Measurements from ENCODE around the gene FMO3. TPM values are rescaled to one million over a fixed set of nuclear protein-coding genes. Genes with fewer than 3 reads are reported as not detected.

The FMO3 gene
- total and polyA plus RNA-seq, 2 of the 4 experiments (the other 2 are of a cell fraction), result under 0.01 to 0.10 TPM

DNA sequence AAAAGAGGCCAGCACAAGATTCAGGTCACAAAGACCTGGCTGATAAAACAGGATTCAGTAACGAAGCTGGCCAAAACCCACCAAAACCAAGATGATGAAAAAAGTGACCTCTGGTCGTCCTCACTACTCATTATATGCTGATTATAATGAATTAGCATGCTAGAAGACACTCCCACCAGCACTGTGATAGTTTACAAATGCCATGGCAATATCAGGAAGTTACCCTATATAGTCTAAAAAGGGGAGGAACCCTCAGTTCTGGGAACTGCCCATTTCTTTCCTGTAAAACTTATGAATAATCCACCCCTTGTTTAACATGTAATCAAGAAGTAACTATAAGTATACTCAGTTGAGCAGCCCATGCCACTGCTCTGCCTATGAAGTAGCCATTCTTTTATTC is 68.4 kb downstream of the FMO3 start:
- Histone ChIP-seq H2AFZ (replicated peaks; ENCODE audit: low read length, poor library complexity) (no peak overlapping the region), H3K4ac (ENCODE audit: low read depth, low read length) (no peak overlapping the region), H3K4me3 (ENCODE audit: insufficient read depth, low read depth, low read length) (no peak overlapping the region), H3K4me1 (ENCODE audit: control insufficient read depth, insufficient read depth, low read length) (peaks cover 8% of the 10 kb centered on the region; the same call in 1 of the 2 replicates), H3K4me2 (ENCODE audit: low read depth, low read length) (no peak overlapping the region), H3K79me1 (ENCODE audit: low read depth in 1 of 2, low read length in 2 of 2) (no peaks in the 10 kb centered on the region), H3K9me1 (ENCODE audit: insufficient read depth, low read length) (no peaks in the 10 kb centered on the region), H2BK20ac (ENCODE audit: low read depth, low read length) (no peak overlapping the region), H4K5ac (ENCODE audit: low read depth, low read length) (no peak overlapping the region; the same call in 1 of the 2 replicates), H4K8ac (ENCODE audit: low read depth in 2 of 2, low read length in 2 of 2) (no peak overlapping the region), H3K9ac (ENCODE audit: low read depth, low read length) (no peak overlapping the region), H3K56ac (ENCODE audit: extremely low read depth, insufficient read depth, low read length) (no peak overlapping the region), H4K20me1 (ENCODE audit: insufficient read depth, low read length) (no peaks in the 10 kb centered on the region), H3K9me3 (ENCODE audit: control insufficient read depth, insufficient read depth, low read length) (no peaks in the 10 kb centered on the region; the same call in 1 of the 2 replicates), H2BK5ac (ENCODE audit: low read depth, low read length, poor library complexity, severe bottlenecking) (no peak overlapping the region), H3K23ac (ENCODE audit: low read depth, low read length) (no peak overlapping the region), H3K14ac (replicated peaks; ENCODE audit: low read depth, low read length) (no peak overlapping the region), H3K36me3 (ENCODE audit: control insufficient read depth, insufficient read depth, low read length) (no peaks in the 10 kb centered on the region), H3K18ac (ENCODE audit: low read depth, low read length) (0 out of 2 replicates have a peak overlapping the region, but pooled peaks have one; percentile 3), H2AK5ac (ENCODE audit: low read depth, low read length) (no peak overlapping the region), H3K27ac (ENCODE audit: insufficient read depth, low read length) (no peak overlapping the region), H2BK120ac (ENCODE audit: low read depth, low read length) (no peak overlapping the region), H2AK9ac (replicated peaks; ENCODE audit: low read depth, low read length, poor library complexity) (no peak overlapping the region), H3K27me3 (ENCODE audit: control insufficient read depth, insufficient read depth, low read length) (no peaks in the 10 kb centered on the region), H2BK15ac (ENCODE audit: low read depth, low read length) (no peak overlapping the region), H4K91ac (ENCODE audit: insufficient read depth, low read depth, low read length) (no peak overlapping the region)
- ATAC-seq (ENCODE audit: low read depth) (no peak), DNase-seq (no peak)
- WGBS, 2 experiments (ENCODE audit: extremely low coverage in 2 of 2, insufficient read length in 1 of 2), result no CpG with 5 or more reads among the region's 2 CpGs
- TF ChIP-seq, protein P1, sequence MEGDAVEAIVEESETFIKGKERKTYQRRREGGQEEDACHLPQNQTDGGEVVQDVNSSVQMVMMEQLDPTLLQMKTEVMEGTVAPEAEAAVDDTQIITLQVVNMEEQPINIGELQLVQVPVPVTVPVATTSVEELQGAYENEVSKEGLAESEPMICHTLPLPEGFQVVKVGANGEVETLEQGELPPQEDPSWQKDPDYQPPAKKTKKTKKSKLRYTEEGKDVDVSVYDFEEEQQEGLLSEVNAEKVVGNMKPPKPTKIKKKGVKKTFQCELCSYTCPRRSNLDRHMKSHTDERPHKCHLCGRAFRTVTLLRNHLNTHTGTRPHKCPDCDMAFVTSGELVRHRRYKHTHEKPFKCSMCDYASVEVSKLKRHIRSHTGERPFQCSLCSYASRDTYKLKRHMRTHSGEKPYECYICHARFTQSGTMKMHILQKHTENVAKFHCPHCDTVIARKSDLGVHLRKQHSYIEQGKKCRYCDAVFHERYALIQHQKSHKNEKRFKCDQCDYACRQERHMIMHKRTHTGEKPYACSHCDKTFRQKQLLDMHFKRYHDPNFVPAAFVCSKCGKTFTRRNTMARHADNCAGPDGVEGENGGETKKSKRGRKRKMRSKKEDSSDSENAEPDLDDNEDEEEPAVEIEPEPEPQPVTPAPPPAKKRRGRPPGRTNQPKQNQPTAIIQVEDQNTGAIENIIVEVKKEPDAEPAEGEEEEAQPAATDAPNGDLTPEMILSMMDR (conservative IDR thresholded peaks at IDR 0.05; ENCODE audit: low read depth, low read length), result no peak
- no peak for TF ChIP-seq MAFK (IDR thresholded peaks at IDR 0.05; ENCODE audit: low read depth, low read length)
- TF ChIP-seq RFX5 (IDR thresholded peaks at IDR 0.05; ENCODE audit: low read depth, low read length), result no peak
- no peak for TF ChIP-seq POLR2A (IDR thresholded peaks at IDR 0.05; ENCODE audit: low read depth, low read length)
- TF ChIP-seq NFE2L2 (IDR thresholded peaks at IDR 0.05; ENCODE audit: low read depth, low read length), result no peak
- TF ChIP-seq SMC3 (IDR thresholded peaks at IDR 0.05; ENCODE audit: low read depth, low read length), result no peak
- TF ChIP-seq RAD21 (IDR thresholded peaks at IDR 0.05; ENCODE audit: low read length), result no peak
- no peak for TF ChIP-seq RCOR1 (IDR thresholded peaks at IDR 0.05; ENCODE audit: insufficient replicate concordance, low read length)
- TF ChIP-seq MXI1 (IDR thresholded peaks at IDR 0.05; ENCODE audit: borderline replicate concordance, low read depth, low read length), result no peak
- TF ChIP-seq USF2 (IDR thresholded peaks at IDR 0.05; ENCODE audit: low read depth, low read length), result no peak
- TF ChIP-seq CHD1 (IDR thresholded peaks at IDR 0.05; ENCODE audit: low read depth, low read length), result no peak
- no peak for TF ChIP-seq ELK1 (IDR thresholded peaks at IDR 0.05; ENCODE audit: borderline replicate concordance, low read depth, low read length)
- no peak for TF ChIP-seq BHLHE40 (IDR thresholded peaks at IDR 0.05; ENCODE audit: low read depth, low read length)
- TF ChIP-seq FOS (IDR thresholded peaks at IDR 0.05; ENCODE audit: low read depth, low read length), result no peak
- TF ChIP-seq MAZ (IDR thresholded peaks at IDR 0.05; ENCODE audit: borderline replicate concordance, low read depth, low read length), result no peak
- TF ChIP-seq CEBPB (IDR thresholded peaks at IDR 0.05; ENCODE audit: low read depth, low read length), result no peak
- in situ Hi-C loops (cut with MboI; ENCODE audit: low sequenced_read_pairs) (no loop called here), intact Hi-C loops (cut with micrococcal nuclease) (no loop called here), dilution Hi-C loops (cut with HindIII; ENCODE audit: low sequenced_read_pairs, unreplicated experiment) (no loop called here)
- CTCF ChIA-PET, result no interaction called here
- no TSS peak for BruUV-seq (replicated peaks)
- POLR2A ChIA-PET (ENCODE audit: unreplicated experiment), result no interaction called here
